Measurements from ENCODE around the gene CCDC40. TPM values are rescaled to one million over a fixed set of nuclear protein-coding genes. Genes with fewer than 3 reads are reported as not detected.

Gene CCDC40
- total RNA-seq, 2 donors from 2014 or later = 3.4 to 4.5 TPM

DNA sequence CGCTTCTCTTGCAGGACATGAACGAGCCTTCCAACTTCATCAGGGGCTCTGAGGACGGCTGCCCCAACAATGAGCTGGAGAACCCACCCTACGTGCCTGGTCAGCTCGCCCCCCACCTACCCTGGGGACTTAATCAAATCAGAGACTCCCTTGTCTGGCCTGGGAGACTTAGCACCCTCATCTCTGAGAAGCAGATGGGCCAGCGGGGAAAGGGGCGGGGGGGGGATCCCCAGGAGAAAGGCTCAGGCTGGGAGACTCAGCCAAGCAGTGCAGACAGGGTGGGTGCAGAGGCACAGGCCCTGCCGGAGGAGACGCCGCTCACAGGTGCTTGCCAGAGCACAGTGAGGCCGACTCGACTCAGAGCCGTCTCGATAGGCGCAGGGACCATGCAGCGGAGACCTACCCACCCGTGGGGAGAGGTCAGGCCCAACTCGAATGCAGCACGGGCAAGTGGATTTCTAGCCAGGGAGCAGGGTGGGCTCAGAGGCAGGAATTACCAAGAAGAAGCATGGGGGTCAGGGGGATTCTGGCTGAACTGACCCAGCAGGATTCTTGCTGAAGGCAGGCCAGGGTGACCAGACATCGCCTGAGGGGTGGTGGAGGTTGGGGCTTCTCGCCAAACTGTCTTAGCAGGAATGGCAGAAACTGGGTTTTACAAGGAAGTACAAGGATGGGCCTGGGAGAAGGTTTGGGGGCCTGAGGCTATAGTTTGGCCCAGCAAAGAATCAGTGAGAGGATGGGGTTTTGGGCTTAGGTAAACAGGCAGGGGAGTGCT is 74.7 kb downstream of the CCDC40 start:
- DNase-seq (no peak), ATAC-seq (no peak)
- H3K4me3 Mint-ChIP-seq = no peak overlapping the region
- no peaks in the 10 kb centered on the region for H3K27me3 Mint-ChIP-seq
- H3K36me3 Mint-ChIP-seq (ENCODE audit: low read depth) = no peaks in the 10 kb centered on the region
- H3K4me1 Mint-ChIP-seq = peaks cover 3% of the 10 kb centered on the region
- no peak overlapping the region for H3K27ac Mint-ChIP-seq
- no peaks in the 10 kb centered on the region for H3K9me3 ChIP-seq (ENCODE audit: control insufficient read depth, low read length, poor library complexity, severe bottlenecking)

DNA sequence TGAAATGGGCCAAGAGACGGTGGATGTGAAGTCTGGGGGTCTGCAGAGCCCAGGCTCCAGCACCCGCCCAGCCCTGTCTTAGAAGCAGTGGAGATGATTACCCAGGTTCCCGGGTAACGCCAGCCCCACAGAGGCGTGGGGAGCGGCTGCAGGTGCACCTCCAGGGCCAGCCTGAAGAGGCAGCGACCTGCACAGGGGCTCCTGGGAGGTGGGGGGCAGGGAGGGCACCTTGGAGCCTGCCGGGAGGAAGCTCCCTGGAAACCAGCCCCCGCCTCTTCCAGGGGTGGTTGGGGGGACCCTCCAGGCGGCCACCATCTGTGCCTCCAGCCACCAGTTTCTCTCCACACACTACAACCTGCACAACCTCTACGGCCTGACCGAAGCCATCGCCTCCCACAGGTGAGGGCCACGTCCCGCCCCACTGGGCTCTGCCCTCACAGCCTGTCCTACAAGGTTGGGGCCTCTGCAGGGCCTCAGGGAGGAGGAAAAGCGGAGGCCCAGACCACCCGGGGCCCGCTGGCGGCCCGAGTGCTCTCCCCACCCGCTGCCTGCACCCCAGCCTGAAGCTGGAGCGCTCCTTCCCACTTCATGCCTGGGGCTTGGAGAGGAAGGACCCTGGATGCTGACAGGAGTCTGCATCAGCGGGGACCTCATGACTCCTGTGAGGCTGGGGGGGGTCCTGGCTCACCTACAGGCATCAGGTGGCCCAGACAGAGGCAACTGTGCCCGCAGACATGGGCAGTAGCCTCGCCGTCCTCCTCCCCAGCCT is 75.4 kb downstream of the CCDC40 start:
- H3K9me3 ChIP-seq (ENCODE audit: control insufficient read depth, low read length, poor library complexity, severe bottlenecking) = no peaks in the 10 kb centered on the region
- Mint-ChIP-seq H3K27me3 (no peaks in the 10 kb centered on the region), H3K27ac (no peak overlapping the region), H3K4me1 (peaks cover 3% of the 10 kb centered on the region), H3K4me3 (no peak overlapping the region), H3K36me3 (ENCODE audit: low read depth) (no peaks in the 10 kb centered on the region)
- DNase-seq (no peak), ATAC-seq (no peak)

DNA sequence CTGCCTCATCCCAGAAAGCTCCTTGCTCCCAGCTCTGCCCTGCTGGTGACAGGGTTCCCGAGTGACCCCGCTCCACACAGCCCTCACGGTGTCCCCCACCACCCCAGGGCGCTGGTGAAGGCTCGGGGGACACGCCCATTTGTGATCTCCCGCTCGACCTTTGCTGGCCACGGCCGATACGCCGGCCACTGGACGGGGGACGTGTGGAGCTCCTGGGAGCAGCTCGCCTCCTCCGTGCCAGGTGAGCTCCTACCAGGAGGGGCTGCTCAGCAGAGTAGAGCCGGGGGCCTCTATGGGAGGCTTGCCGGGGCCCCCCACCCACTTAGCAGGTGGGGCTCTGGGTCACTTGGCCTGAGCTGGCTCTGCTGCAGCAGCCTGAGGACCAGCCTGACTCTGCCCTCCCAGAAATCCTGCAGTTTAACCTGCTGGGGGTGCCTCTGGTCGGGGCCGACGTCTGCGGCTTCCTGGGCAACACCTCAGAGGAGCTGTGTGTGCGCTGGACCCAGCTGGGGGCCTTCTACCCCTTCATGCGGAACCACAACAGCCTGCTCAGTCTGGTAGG is 76.1 kb downstream of the CCDC40 start:
- Mint-ChIP-seq H3K4me1 (peaks cover 3% of the 10 kb centered on the region), H3K36me3 (ENCODE audit: low read depth) (no peaks in the 10 kb centered on the region), H3K27me3 (no peaks in the 10 kb centered on the region), H3K27ac (no peak overlapping the region), H3K4me3 (no peak overlapping the region)
- DNase-seq = no peak
- no peak for ATAC-seq
- H3K9me3 ChIP-seq (ENCODE audit: control insufficient read depth, low read length, poor library complexity, severe bottlenecking) = no peaks in the 10 kb centered on the region

DNA sequence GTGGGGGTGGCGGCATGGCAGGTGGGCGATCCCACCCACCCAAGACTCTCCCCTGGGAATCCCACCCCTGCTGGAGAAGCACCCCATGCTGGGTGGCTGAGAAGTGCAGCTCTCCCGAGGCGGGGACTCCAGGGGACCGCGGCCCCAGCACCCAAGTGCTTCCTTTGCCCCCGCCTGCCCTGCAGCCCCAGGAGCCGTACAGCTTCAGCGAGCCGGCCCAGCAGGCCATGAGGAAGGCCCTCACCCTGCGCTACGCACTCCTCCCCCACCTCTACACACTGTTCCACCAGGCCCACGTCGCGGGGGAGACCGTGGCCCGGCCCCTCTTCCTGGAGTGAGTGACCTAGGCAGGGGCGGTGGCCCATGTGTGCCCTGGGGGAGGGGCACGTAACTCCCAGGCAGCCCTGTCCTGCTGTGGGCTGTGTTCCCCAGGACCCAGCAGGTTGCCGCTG is 76.6 kb downstream of the CCDC40 start:
- DNase-seq = no peak
- Mint-ChIP-seq H3K27ac (no peak overlapping the region), H3K4me1 (peaks cover 3% of the 10 kb centered on the region)

DNA sequence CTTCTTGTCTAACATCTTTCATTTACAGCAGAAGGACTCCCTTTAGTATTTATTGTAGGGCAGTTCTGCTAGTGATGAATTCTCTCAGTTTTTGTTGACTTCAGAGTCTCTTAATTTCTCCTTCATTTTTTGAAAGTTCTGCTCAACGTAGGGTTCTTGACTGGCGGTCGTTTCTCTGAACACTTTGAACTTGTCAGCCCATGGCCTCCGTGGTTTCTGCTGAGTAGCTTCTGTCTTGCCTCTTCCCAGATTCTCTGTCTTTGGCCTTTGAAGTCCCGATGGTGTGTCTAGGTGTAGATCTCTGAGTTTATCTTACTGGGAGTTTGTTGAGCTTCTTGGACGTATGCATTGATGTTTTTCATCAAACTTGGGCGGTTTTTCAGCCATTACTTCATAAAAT is 78.3 kb downstream of the CCDC40 start:
- Mint-ChIP-seq H3K4me1 (peaks cover 3% of the 10 kb centered on the region), H3K27me3 (no peaks in the 10 kb centered on the region), H3K27ac (no peak overlapping the region), H3K4me3 (no peak overlapping the region), H3K36me3 (ENCODE audit: low read depth) (no peaks in the 10 kb centered on the region)
- ATAC-seq = no peak
- DNase-seq = no peak
- H3K9me3 ChIP-seq (ENCODE audit: control insufficient read depth, low read length, poor library complexity, severe bottlenecking) = no peaks in the 10 kb centered on the region

More for the DNA sequence above, 76.6 kb downstream of the CCDC40 start:
- H3K27me3 Mint-ChIP-seq = no peaks in the 10 kb centered on the region
- H3K36me3 Mint-ChIP-seq (ENCODE audit: low read depth) = no peaks in the 10 kb centered on the region
- H3K4me3 Mint-ChIP-seq = no peak overlapping the region
- no peak for ATAC-seq
- H3K9me3 ChIP-seq (ENCODE audit: control insufficient read depth, low read length, poor library complexity, severe bottlenecking) = no peaks in the 10 kb centered on the region

DNA sequence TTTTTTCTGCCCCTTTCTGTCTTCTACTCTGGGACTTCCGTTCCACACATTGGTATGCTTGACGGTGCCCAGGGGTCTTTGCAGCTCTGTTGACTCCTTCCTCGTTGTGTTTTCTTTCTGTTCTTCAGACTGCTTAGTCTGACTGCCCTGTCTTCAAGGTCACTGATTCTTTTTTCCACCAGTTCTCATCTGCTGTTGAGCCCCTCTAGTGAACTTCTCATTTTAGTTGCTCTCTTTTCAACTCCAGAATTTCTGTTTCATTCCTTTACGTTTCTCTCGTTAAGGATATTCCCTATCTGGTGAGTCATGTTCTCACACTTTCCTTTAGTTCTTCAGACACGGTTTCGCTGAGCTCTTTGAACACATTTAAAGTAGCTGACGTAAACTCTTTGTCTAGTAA is 78.7 kb downstream of the CCDC40 start:
- ATAC-seq = no peak
- H3K9me3 ChIP-seq (ENCODE audit: control insufficient read depth, low read length, poor library complexity, severe bottlenecking) = no peaks in the 10 kb centered on the region
- Mint-ChIP-seq H3K27ac (no peak overlapping the region), H3K4me1 (peaks cover 3% of the 10 kb centered on the region), H3K4me3 (no peak overlapping the region), H3K36me3 (ENCODE audit: low read depth) (no peaks in the 10 kb centered on the region), H3K27me3 (no peaks in the 10 kb centered on the region)
- no peak for DNase-seq

DNA sequence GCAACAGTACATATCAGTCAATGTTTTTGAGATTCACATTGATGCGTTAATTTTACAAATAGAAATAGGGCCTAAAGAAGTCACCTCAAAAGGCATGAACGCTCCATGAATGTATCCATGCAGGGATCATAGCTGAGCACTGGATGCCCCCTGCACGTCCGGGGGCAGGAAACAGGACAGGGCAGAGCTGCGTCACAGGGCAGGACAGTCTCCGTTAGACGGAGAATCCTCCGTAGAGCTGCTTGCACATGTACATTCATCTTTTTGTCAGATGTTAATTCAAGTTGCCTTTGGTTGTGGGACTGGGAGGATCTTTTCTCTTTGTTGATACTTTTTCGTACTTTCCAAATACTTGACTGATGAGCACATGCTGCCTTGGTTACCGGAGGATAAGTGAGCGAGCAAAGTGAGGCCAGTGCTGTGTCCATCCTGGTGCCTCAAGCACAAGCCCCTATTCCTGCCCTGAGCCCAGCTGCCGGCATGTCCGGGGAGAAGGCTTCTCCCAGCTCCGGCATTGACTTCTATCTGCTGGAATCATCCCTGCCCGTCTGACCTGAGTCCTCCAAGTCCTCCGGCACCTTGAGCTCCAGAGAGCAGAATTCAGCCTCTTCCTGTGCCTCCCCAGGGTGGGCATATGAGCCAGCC is 80.0 kb downstream of the CCDC40 start:
- no peak for DNase-seq
- H3K36me3 Mint-ChIP-seq (ENCODE audit: low read depth) = no peaks in the 10 kb centered on the region
- no peak for ATAC-seq

DNA sequence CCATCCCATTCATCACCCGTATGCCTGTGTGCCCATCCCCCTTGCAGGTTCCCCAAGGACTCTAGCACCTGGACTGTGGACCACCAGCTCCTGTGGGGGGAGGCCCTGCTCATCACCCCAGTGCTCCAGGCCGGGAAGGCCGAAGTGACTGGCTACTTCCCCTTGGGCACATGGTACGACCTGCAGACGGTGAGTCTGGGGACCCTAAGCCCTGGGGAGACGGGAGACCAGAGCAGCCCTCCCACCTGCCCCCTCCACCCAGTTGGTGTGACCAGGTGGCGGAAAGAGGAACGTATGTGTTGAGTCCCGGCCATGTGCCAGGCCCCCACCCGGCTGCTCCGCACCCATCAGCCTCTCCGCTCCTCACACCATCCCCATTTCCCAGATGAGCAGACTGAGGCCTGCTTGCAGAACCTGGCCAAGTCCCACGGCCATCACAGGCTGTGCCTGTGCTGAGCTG is 80.5 kb downstream of the CCDC40 start:
- DNase-seq (no peak), ATAC-seq (no peak)
- no peak overlapping the region for H3K27ac Mint-ChIP-seq
- no peaks in the 10 kb centered on the region for H3K9me3 ChIP-seq (ENCODE audit: control insufficient read depth, low read length, poor library complexity, severe bottlenecking)
- peaks cover 3% of the 10 kb centered on the region for H3K4me1 Mint-ChIP-seq
- H3K27me3 Mint-ChIP-seq = no peaks in the 10 kb centered on the region
- H3K4me3 Mint-ChIP-seq = no peak overlapping the region
- H3K36me3 Mint-ChIP-seq (ENCODE audit: low read depth) = no peaks in the 10 kb centered on the region

More for the DNA sequence above, 80.0 kb downstream of the CCDC40 start:
- Mint-ChIP-seq H3K27ac (no peak overlapping the region), H3K4me1 (peaks cover 3% of the 10 kb centered on the region), H3K27me3 (no peaks in the 10 kb centered on the region), H3K4me3 (no peak overlapping the region)
- H3K9me3 ChIP-seq (ENCODE audit: control insufficient read depth, low read length, poor library complexity, severe bottlenecking) = no peaks in the 10 kb centered on the region

DNA sequence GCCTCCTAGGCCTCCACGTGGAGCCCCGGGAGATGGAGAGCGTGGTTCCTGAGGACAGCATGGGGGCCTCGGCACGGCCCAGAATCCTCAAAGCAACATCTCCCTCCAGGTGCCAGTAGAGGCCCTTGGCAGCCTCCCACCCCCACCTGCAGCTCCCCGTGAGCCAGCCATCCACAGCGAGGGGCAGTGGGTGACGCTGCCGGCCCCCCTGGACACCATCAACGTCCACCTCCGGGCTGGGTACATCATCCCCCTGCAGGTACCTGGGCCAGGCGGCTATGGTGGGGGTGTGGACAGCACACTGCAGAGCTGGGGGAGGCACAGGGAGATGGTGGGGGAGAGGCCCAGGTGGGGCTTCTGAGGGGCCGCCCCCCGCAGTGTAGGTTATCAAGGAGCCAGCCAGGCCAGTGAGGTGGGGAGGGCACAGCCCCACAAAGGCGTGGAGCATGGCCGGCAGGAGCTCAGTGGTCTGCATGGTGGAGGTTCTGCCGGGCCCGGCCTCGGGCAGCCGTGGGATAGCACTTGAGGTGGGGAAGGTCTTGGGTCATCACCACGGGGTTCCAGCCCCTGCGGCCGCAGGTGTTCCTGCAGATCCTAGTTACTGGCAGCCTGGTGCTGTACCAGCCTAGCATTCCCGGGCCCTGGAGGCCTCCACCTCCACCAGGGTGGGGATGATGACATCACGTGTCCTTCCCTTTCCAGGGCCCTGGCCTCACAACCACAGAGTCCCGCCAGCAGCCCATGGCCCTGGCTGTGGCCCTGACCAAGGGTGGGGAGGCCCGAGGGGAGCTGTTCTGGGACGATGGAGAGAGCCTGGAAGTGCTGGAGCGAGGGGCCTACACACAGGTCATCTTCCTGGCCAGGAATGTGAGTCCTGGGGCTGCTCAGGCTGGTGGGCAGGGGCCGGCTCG is 81.3 kb downstream of the CCDC40 start:
- no peaks in the 10 kb centered on the region for H3K9me3 ChIP-seq (ENCODE audit: control insufficient read depth, low read length, poor library complexity, severe bottlenecking)
- ATAC-seq (no peak), DNase-seq (no peak)
- Mint-ChIP-seq H3K4me3 (no peak overlapping the region), H3K36me3 (ENCODE audit: low read depth) (no peaks in the 10 kb centered on the region), H3K4me1 (peaks cover 3% of the 10 kb centered on the region), H3K27me3 (no peaks in the 10 kb centered on the region), H3K27ac (no peak overlapping the region)

DNA sequence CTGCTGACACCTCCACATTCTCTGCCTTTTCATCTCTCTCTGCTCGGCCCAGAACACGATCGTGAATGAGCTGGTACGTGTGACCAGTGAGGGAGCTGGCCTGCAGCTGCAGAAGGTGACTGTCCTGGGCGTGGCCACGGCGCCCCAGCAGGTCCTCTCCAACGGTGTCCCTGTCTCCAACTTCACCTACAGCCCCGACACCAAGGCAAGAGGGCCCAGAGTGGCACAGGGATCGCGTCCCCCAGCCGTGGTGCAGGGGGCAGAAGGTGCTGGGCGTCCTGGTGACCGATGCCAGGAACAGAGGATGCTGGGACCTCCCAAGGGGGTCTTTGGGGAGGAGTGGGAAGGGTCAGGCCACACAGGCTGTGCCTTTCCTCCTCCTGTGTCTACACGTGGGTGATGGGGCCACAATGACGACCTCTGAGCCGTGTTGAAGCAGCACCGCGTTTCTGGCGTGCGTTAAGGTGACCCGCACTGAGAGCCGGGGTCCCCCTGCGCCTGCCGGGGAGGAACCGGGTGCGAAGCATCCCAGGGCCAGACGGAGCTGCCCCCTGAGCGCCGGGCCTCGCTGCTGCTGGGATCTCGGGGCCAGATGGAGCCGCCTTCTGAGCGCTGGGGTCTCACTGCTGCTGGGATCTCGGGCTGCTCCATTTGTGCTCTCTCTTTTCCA is 82.3 kb downstream of the CCDC40 start:
- ATAC-seq (no peak), DNase-seq (no peak)
- no peaks in the 10 kb centered on the region for H3K27me3 Mint-ChIP-seq
- H3K9me3 ChIP-seq (ENCODE audit: control insufficient read depth, low read length, poor library complexity, severe bottlenecking) = no peaks in the 10 kb centered on the region
- no peaks in the 10 kb centered on the region for H3K36me3 Mint-ChIP-seq (ENCODE audit: low read depth)
- H3K27ac Mint-ChIP-seq = no peak overlapping the region
- H3K4me1 Mint-ChIP-seq = peaks cover 3% of the 10 kb centered on the region
- no peak overlapping the region for H3K4me3 Mint-ChIP-seq

DNA sequence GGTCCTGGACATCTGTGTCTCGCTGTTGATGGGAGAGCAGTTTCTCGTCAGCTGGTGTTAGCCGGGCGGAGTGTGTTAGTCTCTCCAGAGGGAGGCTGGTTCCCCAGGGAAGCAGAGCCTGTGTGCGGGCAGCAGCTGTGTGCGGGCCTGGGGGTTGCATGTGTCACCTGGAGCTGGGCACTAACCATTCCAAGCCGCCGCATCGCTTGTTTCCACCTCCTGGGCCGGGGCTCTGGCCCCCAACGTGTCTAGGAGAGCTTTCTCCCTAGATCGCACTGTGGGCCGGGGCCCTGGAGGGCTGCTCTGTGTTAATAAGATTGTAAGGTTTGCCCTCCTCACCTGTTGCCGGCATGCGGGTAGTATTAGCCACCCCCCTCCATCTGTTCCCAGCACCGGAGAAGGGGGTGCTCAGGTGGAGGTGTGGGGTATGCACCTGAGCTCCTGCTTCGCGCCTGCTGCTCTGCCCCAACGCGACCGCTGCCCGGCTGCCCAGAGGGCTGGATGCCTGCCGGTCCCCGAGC is 82.9 kb downstream of the CCDC40 start:
- H3K27me3 Mint-ChIP-seq = peaks cover 6% of the 10 kb centered on the region
- H3K4me3 Mint-ChIP-seq = no peak overlapping the region
- no peak for DNase-seq
- H3K27ac Mint-ChIP-seq = no peak overlapping the region
- H3K9me3 ChIP-seq (ENCODE audit: control insufficient read depth, low read length, poor library complexity, severe bottlenecking) = no peaks in the 10 kb centered on the region
- H3K36me3 Mint-ChIP-seq (ENCODE audit: low read depth) = no peaks in the 10 kb centered on the region
- peaks cover 2% of the 10 kb centered on the region for H3K4me1 Mint-ChIP-seq
- no peak for ATAC-seq

DNA sequence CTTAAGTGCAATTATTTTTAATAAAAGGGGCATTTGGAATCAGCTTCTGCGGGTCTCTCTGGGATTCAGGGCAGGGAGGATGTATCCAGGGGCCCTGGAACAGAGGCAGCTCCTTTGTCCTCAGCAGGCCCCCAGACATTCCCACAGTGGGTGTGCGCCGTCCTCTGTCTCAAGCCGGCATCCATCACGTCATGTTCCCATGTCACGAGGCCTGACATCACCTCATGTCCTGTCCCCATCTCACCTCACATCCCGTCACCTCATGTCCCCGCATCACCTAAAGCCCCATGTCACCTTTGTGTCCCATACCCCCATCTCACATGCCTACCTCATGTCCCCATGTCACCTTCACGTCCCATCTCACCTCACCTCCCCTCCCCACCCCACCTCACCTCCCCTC is 83.4 kb downstream of the CCDC40 start:
- Mint-ChIP-seq H3K27ac (no peak overlapping the region), H3K4me3 (no peak overlapping the region), H3K4me1 (no peaks in the 10 kb centered on the region), H3K36me3 (ENCODE audit: low read depth) (no peaks in the 10 kb centered on the region), H3K27me3 (peaks cover 10% of the 10 kb centered on the region)
- H3K9me3 ChIP-seq (ENCODE audit: control insufficient read depth, low read length, poor library complexity, severe bottlenecking) = no peaks in the 10 kb centered on the region
- ATAC-seq = no peak
- DNase-seq = no peak

Data from T-helper 17 cell (primary cell).